ENCODE measurements around the gene ZNF423.
A peak's percentile ranks its signal among the peaks of the same experiment; 100 is the strongest.

Gene ZNF423

GRCh38 chr16:49599704-49600103 is 256.2 kb downstream of the ZNF423 start:
- DNase-seq (ENCODE audit: low read depth), result no peak

GRCh38 chr16:49599281-49599680 is 256.6 kb downstream of the ZNF423 start:
- DNase-seq (ENCODE audit: low read depth), result no peak

GRCh38 chr16:49598383-49599170 is 257.3 kb downstream of the ZNF423 start:
- no peak for DNase-seq (ENCODE audit: low read depth)

GRCh38 chr16:49597796-49598195 is 258.1 kb downstream of the ZNF423 start:
- DNase-seq (ENCODE audit: low read depth), result no peak

GRCh38 chr16:49596648-49597291 is 259.1 kb downstream of the ZNF423 start:
- no peak for DNase-seq (ENCODE audit: low read depth)

GRCh38 chr16:49596068-49596467 is 259.8 kb downstream of the ZNF423 start:
- DNase-seq (ENCODE audit: low read depth), result peak; percentile 19

GRCh38 chr16:49594685-49595498 is 261.0 kb downstream of the ZNF423 start:
- DNase-seq (ENCODE audit: low read depth), result no peak

- DNase-seq (ENCODE audit: low read depth), result no peak
Observed at GRCh38 chr16:49594153-49594552, 261.8 kb downstream of the ZNF423 start.

- no peak for DNase-seq (ENCODE audit: low read depth)
Observed at GRCh38 chr16:49593424-49594040, 262.4 kb downstream of the ZNF423 start.

- DNase-seq (ENCODE audit: low read depth), result no peak
Observed at GRCh38 chr16:49592546-49593423, 263.1 kb downstream of the ZNF423 start.

GRCh38 chr16:49590166-49590871 is 265.6 kb downstream of the ZNF423 start:
- DNase-seq (ENCODE audit: low read depth), result no peak

- no peak for DNase-seq (ENCODE audit: low read depth)
Observed at GRCh38 chr16:49589544-49590031, 266.3 kb downstream of the ZNF423 start.

GRCh38 chr16:49588729-49589384 is 267.1 kb downstream of the ZNF423 start:
- no peak for DNase-seq (ENCODE audit: low read depth)

GRCh38 chr16:49588026-49588425 is 267.9 kb downstream of the ZNF423 start:
- DNase-seq (ENCODE audit: low read depth), result no peak

- DNase-seq (ENCODE audit: low read depth), result no peak
Observed at GRCh38 chr16:49587511-49587910, 268.4 kb downstream of the ZNF423 start.

GRCh38 chr16:49586466-49587450 is 269.2 kb downstream of the ZNF423 start:
- DNase-seq (ENCODE audit: low read depth), result no peak

GRCh38 chr16:49585143-49585832 is 270.6 kb downstream of the ZNF423 start:
- DNase-seq (ENCODE audit: low read depth), result no peak

GRCh38 chr16:49583911-49584310 is 272.0 kb downstream of the ZNF423 start:
- DNase-seq (ENCODE audit: low read depth), result no peak

All from stromal cell of bone marrow (primary cell).